Measurements from ENCODE around the gene PPP2R2D. TPM values are rescaled to one million over a fixed set of nuclear protein-coding genes. Genes with fewer than 3 reads are reported as not detected.

PPP2R2D gene
- total and polyA plus RNA-seq, 9 donors, result 26.7 to 62.9 (median 42.0) TPM

GRCh38 chr10:131888186-131888604 lies 12.6 kb upstream of the PPP2R2D start:
- 71 to 75% (median 72%) methylated on average over 6 of the region's 6 CpGs for WGBS, 3 donors
- Histone ChIP-seq H3K36me3 (no peaks in the 10 kb centered on the region), H3K27ac (no peak overlapping the region), H3K27me3 (no peaks in the 10 kb centered on the region), H3K4me1 (ENCODE audit: insufficient read depth) (peaks cover 11% of the 10 kb centered on the region), H3K9me3 (no peaks in the 10 kb centered on the region), H3K4me3 (no peak overlapping the region)
- intact Hi-C loops (cut with DNase I), result loop anchor here in 3 of 4 donors (5.0 to 10.0 kb wide), 3 partner anchors 134 to 257 kb away; no protein-coding TSS in a partner anchor
- TF ChIP-seq EP300 (IDR thresholded peaks at IDR 0.05) (no peak), CTCF (IDR thresholded peaks at IDR 0.05) (no peak), POLR2A (IDR thresholded peaks at IDR 0.05) (no peak)
- DNase-seq, result no peak

- WGBS, 3 donors, result 89 to 93% (median 92%) methylated on average over 9 of the region's 9 CpGs
- Histone ChIP-seq H3K36me3 (no peaks in the 10 kb centered on the region), H3K4me3 (no peak overlapping the region), H3K4me1 (ENCODE audit: insufficient read depth) (peaks cover 11% of the 10 kb centered on the region), H3K27ac (no peak overlapping the region), H3K27me3 (no peaks in the 10 kb centered on the region), H3K9me3 (no peaks in the 10 kb centered on the region)
- intact Hi-C loops (cut with DNase I), result loop anchor here in 3 of 4 donors (5.0 to 10.0 kb wide), 5 partner anchors 55 to 255 kb away; no protein-coding TSS in a partner anchor
- no peak for DNase-seq
- TF ChIP-seq EP300 (IDR thresholded peaks at IDR 0.05), result no peak
- TF ChIP-seq CTCF (IDR thresholded peaks at IDR 0.05), result no peak
- TF ChIP-seq POLR2A (IDR thresholded peaks at IDR 0.05), result no peak
Measured at GRCh38 chr10:131889755-131890154, 11.1 kb upstream of the PPP2R2D start.

- Histone ChIP-seq H3K27ac (no peak overlapping the region), H3K36me3 (no peaks in the 10 kb centered on the region), H3K9me3 (no peaks in the 10 kb centered on the region), H3K4me1 (ENCODE audit: insufficient read depth) (peaks cover 9% of the 10 kb centered on the region), H3K4me3 (no peak overlapping the region), H3K27me3 (no peaks in the 10 kb centered on the region)
- TF ChIP-seq CTCF (IDR thresholded peaks at IDR 0.05), result no peak
- TF ChIP-seq POLR2A (IDR thresholded peaks at IDR 0.05), result no peak
- no peak for TF ChIP-seq EP300 (IDR thresholded peaks at IDR 0.05)
- intact Hi-C loops (cut with DNase I), result loop anchor here in 2 of 4 donors (5.0 to 10.0 kb wide), 2 partner anchors 54 to 57 kb away; no protein-coding TSS in a partner anchor
- DNase-seq, result no peak
- WGBS, 3 donors, result 87 to 94% (median 90%) methylated on average over 11 of the region's 11 CpGs
Measured at GRCh38 chr10:131890276-131891195, 10.3 kb upstream of the PPP2R2D start.

GRCh38 chr10:131891196-131891928 lies 9.4 kb upstream of the PPP2R2D start:
- intact Hi-C loops (cut with DNase I), result loop anchor here in 2 of 4 donors (5.0 to 10.0 kb wide), 2 partner anchors 53 to 56 kb away; no protein-coding TSS in a partner anchor
- 60 to 67% (median 65%) methylated on average over 24 of the region's 24 CpGs for WGBS, 3 donors
- Histone ChIP-seq H3K4me1 (ENCODE audit: insufficient read depth) (peaks cover 9% of the 10 kb centered on the region), H3K36me3 (no peaks in the 10 kb centered on the region), H3K27ac (peak overlapping the region in 1 of 2 donors; percentile 45), H3K27me3 (no peaks in the 10 kb centered on the region), H3K9me3 (no peaks in the 10 kb centered on the region), H3K4me3 (no peak overlapping the region)
- TF ChIP-seq EP300 (IDR thresholded peaks at IDR 0.05) (no peak), POLR2A (IDR thresholded peaks at IDR 0.05) (no peak), CTCF (IDR thresholded peaks at IDR 0.05) (no peak)
- DNase-seq, result no peak
